Ishikawa (cell line): ENCODE results near the gene SERGEF.

Experiments
- CEBPB ChIP-seq: IDR thresholded peaks from 2 replicates; pipeline ENCODE4 v1.6.1; 2012
- CREB1 ChIP-seq: IDR thresholded peaks from 2 replicates; pipeline ENCODE4 v1.6.1; 2012; ENCODE audit warnings: low read depth
- EGR1 ChIP-seq: IDR thresholded peaks from 2 replicates; pipeline ENCODE4 v1.6.1; 2012
- EP300 ChIP-seq: IDR thresholded peaks from 2 replicates; pipeline ENCODE4 v1.6.1; 2012; ENCODE audit warnings: borderline replicate concordance
- FOXM1 ChIP-seq: IDR thresholded peaks from 2 replicates; pipeline ENCODE4 v1.6.1; 2012; ENCODE audit warnings: low read depth, borderline replicate concordance
- NFIC ChIP-seq: IDR thresholded peaks from 2 replicates; pipeline ENCODE4 v1.6.1; 2012
- RAD21 ChIP-seq: IDR thresholded peaks from 2 replicates; pipeline ENCODE4 v1.6.1; 2012; ENCODE audit warnings: low read depth
- TAF1 ChIP-seq: IDR thresholded peaks from 2 replicates; pipeline ENCODE4 v1.6.1; 2012; ENCODE audit warnings: low read depth, mild to moderate bottlenecking
- TCF12 ChIP-seq: IDR thresholded peaks from 2 replicates; pipeline ENCODE4 v1.6.1; 2012; ENCODE audit warnings: low read depth
- TEAD4 ChIP-seq: IDR thresholded peaks from 2 replicates; pipeline ENCODE4 v1.6.1; 2012
- YY1 ChIP-seq: IDR thresholded peaks from 2 replicates; pipeline ENCODE4 v1.6.1; 2012; ENCODE audit warnings: low read depth
- ZBTB7A ChIP-seq: IDR thresholded peaks from 2 replicates; pipeline ENCODE4 v1.6.1; 2012; ENCODE audit warnings: low read depth
- TF ChIP-seq, protein P1 (sequence below): IDR thresholded peaks from 2 replicates; pipeline ENCODE4 v1.6.1; 2012; ENCODE audit warnings: low read depth, mild to moderate bottlenecking
- TF ChIP-seq, protein P2 (sequence below): IDR thresholded peaks from 2 replicates; pipeline ENCODE4 v1.6.1; 2012
- TF ChIP-seq, protein P3 (sequence below): IDR thresholded peaks from 2 replicates; pipeline ENCODE4 v1.6.1; 2012

SERGEF gene

DNA sequence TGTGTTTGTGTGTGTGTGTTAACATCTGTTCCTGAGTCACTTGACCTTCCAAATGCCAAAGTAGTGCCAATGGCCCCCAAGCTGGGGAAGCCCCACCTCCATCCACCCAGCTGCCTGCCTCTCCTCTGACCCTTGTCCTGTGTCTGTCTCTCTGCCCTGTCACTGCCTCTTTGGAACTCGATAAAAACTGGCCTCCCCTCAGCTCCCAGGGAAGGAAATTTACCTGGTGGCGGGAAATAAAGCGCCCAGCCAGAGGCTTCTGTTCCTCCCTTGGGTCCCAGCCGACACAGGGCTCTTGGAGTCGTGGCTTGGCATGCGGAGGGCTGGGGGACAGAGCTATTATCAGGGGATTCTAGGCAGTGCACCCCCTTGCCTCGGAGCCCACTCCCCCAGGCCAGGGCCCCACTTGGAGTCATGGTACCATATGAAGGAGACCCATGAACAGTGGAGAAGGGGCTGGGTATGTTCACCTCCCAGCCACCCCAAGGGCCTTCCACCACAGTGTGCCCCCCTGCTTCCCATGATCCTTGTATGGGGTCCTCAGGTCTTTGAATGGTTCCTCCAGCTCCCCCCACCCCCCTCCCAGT, 272.1 kb downstream of the SERGEF start:
- TF ChIP-seq YY1 (no peak), EP300 (no peak), CEBPB (no peak), TCF12 (no peak), FOXM1 (no peak), CREB1 (no peak), ZBTB7A (no peak), TAF1 (no peak), NFIC (no peak), RAD21 (no peak), EGR1 (no peak)
- TF ChIP-seq, protein P1, sequence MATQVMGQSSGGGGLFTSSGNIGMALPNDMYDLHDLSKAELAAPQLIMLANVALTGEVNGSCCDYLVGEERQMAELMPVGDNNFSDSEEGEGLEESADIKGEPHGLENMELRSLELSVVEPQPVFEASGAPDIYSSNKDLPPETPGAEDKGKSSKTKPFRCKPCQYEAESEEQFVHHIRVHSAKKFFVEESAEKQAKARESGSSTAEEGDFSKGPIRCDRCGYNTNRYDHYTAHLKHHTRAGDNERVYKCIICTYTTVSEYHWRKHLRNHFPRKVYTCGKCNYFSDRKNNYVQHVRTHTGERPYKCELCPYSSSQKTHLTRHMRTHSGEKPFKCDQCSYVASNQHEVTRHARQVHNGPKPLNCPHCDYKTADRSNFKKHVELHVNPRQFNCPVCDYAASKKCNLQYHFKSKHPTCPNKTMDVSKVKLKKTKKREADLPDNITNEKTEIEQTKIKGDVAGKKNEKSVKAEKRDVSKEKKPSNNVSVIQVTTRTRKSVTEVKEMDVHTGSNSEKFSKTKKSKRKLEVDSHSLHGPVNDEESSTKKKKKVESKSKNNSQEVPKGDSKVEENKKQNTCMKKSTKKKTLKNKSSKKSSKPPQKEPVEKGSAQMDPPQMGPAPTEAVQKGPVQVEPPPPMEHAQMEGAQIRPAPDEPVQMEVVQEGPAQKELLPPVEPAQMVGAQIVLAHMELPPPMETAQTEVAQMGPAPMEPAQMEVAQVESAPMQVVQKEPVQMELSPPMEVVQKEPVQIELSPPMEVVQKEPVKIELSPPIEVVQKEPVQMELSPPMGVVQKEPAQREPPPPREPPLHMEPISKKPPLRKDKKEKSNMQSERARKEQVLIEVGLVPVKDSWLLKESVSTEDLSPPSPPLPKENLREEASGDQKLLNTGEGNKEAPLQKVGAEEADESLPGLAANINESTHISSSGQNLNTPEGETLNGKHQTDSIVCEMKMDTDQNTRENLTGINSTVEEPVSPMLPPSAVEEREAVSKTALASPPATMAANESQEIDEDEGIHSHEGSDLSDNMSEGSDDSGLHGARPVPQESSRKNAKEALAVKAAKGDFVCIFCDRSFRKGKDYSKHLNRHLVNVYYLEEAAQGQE: no peak

DNA sequence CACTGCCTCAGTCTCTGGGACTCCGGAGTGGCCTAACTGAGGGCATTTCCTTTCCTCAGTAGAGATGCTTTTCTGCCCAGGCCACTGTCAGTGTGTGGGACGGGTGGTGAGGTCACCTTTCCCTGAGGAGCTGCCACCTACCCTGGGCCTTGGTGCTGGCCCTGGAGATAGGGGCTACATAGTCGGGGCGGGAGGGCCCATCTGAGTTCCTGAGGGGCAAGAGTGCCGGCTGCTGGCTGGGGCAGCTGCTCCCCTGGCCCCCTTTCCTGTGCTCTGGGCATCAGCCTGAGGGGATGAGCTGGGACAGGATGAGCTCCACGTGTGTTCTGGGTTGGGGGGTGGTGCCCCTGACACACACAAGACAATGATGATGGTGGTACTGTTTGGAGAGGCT, 272.9 kb downstream of the SERGEF start:
- TF ChIP-seq, protein P1: no peak
- TF ChIP-seq, protein P2, sequence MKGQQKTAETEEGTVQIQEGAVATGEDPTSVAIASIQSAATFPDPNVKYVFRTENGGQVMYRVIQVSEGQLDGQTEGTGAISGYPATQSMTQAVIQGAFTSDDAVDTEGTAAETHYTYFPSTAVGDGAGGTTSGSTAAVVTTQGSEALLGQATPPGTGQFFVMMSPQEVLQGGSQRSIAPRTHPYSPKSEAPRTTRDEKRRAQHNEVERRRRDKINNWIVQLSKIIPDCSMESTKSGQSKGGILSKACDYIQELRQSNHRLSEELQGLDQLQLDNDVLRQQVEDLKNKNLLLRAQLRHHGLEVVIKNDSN: no peak
- TF ChIP-seq CREB1 (no peak), CEBPB (no peak), TAF1 (no peak), YY1 (no peak), FOXM1 (no peak), TCF12 (no peak), RAD21 (no peak), EGR1 (no peak), ZBTB7A (no peak), EP300 (no peak), NFIC (no peak), TEAD4 (no peak)
- TF ChIP-seq, protein P3, sequence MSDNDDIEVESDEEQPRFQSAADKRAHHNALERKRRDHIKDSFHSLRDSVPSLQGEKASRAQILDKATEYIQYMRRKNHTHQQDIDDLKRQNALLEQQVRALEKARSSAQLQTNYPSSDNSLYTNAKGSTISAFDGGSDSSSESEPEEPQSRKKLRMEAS: no peak

DNA sequence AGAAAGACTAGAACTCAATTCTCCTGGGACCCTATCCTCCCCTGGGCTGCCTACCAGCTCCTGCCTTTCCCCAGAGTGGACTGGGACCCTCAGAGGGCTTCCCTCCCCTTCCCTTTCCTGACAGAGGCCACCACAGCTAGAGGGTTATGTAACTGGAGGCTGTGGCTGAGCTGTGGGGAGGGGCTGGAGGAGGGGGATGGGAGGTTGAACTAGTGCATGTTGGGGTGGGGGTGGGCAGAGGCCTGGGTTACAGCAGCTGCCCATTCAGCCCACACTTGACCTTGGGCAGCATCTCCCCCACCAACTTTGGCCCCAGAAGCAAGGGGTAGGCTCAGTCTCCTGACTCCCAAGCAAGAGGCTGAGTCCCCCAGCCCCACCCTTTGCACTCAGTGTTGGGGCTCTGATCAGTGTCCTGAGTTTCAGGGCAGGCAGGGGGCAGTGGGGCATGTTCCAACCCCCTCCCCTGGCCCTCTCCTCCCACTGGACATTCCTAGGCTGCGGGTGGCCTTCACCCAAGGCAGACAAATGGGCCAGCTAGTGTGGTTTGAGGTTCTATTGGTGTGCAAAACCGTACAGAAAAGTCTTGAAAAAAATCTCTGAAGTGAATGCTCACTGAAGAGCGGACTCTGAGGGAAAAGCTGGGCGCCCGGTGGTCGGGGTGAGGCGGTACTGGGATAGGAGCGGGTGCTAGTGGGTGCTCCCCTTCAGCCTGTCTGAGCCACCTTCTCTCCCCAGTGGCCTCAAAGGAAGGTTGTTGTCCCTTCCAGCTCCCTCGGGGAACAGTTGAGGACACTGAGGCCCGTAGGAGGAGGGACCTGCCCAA, 274.5 kb downstream of the SERGEF start:
- no peak for TF ChIP-seq NFIC
- TF ChIP-seq ZBTB7A: no peak
- TF ChIP-seq, protein P2: no peak
- TF ChIP-seq FOXM1: no peak
- no peak for TF ChIP-seq EGR1
- no peak for TF ChIP-seq TEAD4
- TF ChIP-seq TCF12: no peak
- TF ChIP-seq, protein P3: no peak
- no peak for TF ChIP-seq CEBPB
- TF ChIP-seq EP300: no peak
- TF ChIP-seq CREB1: no peak
- TF ChIP-seq RAD21: no peak
- no peak for TF ChIP-seq YY1
- no peak for TF ChIP-seq TAF1
- TF ChIP-seq, protein P1: no peak
